ENCODE results near the gene CHCHD6.

DNA sequence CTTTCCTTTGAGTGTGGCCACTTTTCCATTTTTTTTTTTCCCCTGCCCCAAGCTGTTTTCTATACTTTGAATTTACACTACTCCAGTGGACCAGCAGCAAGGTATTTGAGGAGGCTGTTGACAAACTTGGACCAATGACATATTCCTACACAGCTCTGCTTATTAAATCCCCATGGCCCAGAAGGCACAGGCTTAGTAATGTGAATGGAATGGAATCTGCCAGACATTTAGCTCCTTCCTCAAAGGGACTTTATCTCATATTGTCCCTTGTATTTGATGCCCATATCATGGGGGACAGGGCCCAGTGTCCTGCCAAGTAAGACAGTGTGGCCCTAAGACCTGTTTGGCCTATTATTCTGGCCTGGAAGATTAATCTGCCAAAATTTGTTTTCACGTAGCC, 107.5 kb downstream of the CHCHD6 start:
- no peak for TF ChIP-seq RAD21 (conservative IDR thresholded peaks at IDR 0.05)
- TF ChIP-seq, protein P1, sequence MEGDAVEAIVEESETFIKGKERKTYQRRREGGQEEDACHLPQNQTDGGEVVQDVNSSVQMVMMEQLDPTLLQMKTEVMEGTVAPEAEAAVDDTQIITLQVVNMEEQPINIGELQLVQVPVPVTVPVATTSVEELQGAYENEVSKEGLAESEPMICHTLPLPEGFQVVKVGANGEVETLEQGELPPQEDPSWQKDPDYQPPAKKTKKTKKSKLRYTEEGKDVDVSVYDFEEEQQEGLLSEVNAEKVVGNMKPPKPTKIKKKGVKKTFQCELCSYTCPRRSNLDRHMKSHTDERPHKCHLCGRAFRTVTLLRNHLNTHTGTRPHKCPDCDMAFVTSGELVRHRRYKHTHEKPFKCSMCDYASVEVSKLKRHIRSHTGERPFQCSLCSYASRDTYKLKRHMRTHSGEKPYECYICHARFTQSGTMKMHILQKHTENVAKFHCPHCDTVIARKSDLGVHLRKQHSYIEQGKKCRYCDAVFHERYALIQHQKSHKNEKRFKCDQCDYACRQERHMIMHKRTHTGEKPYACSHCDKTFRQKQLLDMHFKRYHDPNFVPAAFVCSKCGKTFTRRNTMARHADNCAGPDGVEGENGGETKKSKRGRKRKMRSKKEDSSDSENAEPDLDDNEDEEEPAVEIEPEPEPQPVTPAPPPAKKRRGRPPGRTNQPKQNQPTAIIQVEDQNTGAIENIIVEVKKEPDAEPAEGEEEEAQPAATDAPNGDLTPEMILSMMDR (IDR thresholded peaks at IDR 0.05; ENCODE audit: poor library complexity, severe bottlenecking) = no peak
- no peak for TF ChIP-seq EZH2 (IDR thresholded peaks at IDR 0.05; ENCODE audit: borderline replicate concordance, insufficient read depth, low read length, poor library complexity, severe bottlenecking)
- TF ChIP-seq POLR2AphosphoS5 (IDR thresholded peaks at IDR 0.05) = no peak
- no peak for TF ChIP-seq EP300 (conservative IDR thresholded peaks at IDR 0.05; ENCODE audit: poor library complexity, severe bottlenecking)
- TF ChIP-seq, protein P2, sequence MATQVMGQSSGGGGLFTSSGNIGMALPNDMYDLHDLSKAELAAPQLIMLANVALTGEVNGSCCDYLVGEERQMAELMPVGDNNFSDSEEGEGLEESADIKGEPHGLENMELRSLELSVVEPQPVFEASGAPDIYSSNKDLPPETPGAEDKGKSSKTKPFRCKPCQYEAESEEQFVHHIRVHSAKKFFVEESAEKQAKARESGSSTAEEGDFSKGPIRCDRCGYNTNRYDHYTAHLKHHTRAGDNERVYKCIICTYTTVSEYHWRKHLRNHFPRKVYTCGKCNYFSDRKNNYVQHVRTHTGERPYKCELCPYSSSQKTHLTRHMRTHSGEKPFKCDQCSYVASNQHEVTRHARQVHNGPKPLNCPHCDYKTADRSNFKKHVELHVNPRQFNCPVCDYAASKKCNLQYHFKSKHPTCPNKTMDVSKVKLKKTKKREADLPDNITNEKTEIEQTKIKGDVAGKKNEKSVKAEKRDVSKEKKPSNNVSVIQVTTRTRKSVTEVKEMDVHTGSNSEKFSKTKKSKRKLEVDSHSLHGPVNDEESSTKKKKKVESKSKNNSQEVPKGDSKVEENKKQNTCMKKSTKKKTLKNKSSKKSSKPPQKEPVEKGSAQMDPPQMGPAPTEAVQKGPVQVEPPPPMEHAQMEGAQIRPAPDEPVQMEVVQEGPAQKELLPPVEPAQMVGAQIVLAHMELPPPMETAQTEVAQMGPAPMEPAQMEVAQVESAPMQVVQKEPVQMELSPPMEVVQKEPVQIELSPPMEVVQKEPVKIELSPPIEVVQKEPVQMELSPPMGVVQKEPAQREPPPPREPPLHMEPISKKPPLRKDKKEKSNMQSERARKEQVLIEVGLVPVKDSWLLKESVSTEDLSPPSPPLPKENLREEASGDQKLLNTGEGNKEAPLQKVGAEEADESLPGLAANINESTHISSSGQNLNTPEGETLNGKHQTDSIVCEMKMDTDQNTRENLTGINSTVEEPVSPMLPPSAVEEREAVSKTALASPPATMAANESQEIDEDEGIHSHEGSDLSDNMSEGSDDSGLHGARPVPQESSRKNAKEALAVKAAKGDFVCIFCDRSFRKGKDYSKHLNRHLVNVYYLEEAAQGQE (IDR thresholded peaks at IDR 0.05; ENCODE audit: borderline replicate concordance) = no peak
- TF ChIP-seq SMC3 (conservative IDR thresholded peaks at IDR 0.05; ENCODE audit: poor library complexity) = no peak

All from neural cell (in vitro differentiated cells).